NB4 (cell line): ENCODE measurements around the gene SAE1.

ENCODE experiments used
- DNase-seq: peaks from one replicate; pipeline ENCODE4 v3.0.0; 2010; ENCODE audit warnings: low read depth
- H3K4me3 ChIP-seq: one replicate; pipeline ENCODE4 v1.5.1; 2011; ENCODE audit warnings: mild to moderate bottlenecking, low read depth, low read length, moderate library complexity
- MAX ChIP-seq: IDR thresholded peaks from 2 replicates; pipeline ENCODE4 v1.6.1; 2011; ENCODE audit warnings: low read depth, low read length
- MYC ChIP-seq: IDR thresholded peaks from 2 replicates; pipeline ENCODE4 v1.6.1; 2011; ENCODE audit warnings: low read depth, low read length
- POLR2A ChIP-seq: IDR thresholded peaks from 2 replicates; pipeline ENCODE4 v1.6.1; 2011; ENCODE audit warnings: mild to moderate bottlenecking; ENCODE audit not compliant: insufficient read length; ENCODE audit errors: extremely low read depth
- TF ChIP-seq, protein P1 (sequence below): IDR thresholded peaks from one replicate; pipeline ENCODE4 v1.5.1; 2012; ENCODE audit warnings: low read depth, low read length

Gene SAE1

DNA sequence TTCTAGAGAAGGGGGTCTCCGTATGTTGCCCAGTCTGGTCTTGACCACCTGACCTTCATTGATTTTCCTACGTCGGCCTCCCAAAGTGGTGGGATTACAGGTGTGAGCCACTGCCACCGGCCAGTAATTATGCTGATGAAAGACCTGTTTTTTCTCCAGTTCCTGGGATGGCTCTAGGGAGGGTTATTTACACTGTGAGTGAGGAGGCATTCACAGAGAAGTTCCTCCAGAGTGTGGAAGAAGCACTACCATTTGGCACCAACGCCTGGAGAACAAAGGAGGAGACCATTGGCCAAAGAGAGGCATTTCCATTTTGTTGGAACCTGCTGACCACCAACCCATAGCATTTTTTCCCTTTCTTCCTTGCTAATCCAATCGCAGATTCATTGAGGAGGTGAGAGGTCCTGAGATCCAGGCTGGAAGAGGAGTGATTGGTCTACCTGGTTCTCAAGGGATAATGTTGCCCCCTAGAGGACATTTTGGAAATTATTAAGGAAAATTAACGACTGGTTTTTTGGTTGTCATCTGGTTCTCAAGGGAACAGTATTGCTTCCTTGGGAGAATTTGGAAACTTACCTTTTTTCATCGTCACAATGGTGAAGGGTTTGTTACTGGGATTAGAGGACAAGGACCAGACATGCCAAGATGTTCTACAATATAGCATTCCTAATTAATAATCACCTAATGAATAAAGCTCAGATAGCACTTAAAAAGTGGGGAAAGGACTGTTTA lies 5.5 kb upstream of the SAE1 start:
- DNase-seq, result peak; percentile 90
- TF ChIP-seq MAX, result peak; percentile 54; the same call in 1 of the 2 replicates
- peak; percentile 52; the same call in 1 of the 2 replicates for TF ChIP-seq MYC
- TF ChIP-seq, protein P1, sequence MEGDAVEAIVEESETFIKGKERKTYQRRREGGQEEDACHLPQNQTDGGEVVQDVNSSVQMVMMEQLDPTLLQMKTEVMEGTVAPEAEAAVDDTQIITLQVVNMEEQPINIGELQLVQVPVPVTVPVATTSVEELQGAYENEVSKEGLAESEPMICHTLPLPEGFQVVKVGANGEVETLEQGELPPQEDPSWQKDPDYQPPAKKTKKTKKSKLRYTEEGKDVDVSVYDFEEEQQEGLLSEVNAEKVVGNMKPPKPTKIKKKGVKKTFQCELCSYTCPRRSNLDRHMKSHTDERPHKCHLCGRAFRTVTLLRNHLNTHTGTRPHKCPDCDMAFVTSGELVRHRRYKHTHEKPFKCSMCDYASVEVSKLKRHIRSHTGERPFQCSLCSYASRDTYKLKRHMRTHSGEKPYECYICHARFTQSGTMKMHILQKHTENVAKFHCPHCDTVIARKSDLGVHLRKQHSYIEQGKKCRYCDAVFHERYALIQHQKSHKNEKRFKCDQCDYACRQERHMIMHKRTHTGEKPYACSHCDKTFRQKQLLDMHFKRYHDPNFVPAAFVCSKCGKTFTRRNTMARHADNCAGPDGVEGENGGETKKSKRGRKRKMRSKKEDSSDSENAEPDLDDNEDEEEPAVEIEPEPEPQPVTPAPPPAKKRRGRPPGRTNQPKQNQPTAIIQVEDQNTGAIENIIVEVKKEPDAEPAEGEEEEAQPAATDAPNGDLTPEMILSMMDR, result peak; percentile 95
- no peak for TF ChIP-seq POLR2A
- no peak overlapping the region for H3K4me3 ChIP-seq

DNA sequence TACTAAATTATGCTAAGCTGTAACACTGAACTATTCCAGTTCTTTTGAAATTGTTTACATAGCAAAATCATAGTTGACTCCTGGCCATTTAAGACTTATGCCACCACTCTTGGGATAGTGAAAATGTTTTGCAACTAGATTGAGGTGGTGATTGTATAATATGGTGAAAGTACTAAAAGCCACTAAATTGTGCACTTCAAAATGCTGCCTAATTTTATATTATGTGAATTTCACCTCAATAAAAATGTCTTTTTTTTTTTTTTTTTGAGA lies 5.0 kb upstream of the SAE1 start:
- TF ChIP-seq MAX (no peak), MYC (no peak), POLR2A (no peak)
- TF ChIP-seq, protein P1, result no peak
- DNase-seq, result no peak
- no peak overlapping the region for H3K4me3 ChIP-seq

DNA sequence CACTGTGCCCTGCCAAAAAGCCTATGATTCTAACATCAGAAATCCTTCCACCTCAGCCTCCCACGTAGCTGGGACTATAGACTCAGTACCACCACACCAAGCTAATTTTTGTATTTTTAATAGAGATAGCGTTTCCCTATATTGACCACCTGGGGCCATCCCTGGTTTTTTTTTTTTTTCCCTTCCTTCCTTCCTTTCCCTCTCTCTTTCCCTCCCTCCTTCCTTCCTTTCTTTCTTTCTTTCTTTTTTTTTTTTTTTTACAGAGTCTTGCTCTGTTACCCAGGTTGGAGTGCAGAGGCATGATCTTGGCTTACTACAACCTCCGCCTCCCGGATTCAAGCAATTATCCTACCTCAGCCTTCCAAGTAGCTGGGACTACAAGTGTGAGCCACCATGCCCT lies 1.1 kb upstream of the SAE1 start:
- TF ChIP-seq MAX (no peak), MYC (no peak), POLR2A (no peak)
- TF ChIP-seq, protein P1, result no peak
- no peak for DNase-seq
- no peak overlapping the region for H3K4me3 ChIP-seq

- DNase-seq, result peak; percentile 43
- no peak for TF ChIP-seq MAX
- TF ChIP-seq, protein P1, result no peak
- no peak for TF ChIP-seq MYC
- TF ChIP-seq POLR2A, result no peak
- no peak overlapping the region for H3K4me3 ChIP-seq
Observed at GRCh38 chr19:47130120-47130588, 481 bp upstream of the SAE1 start.

- TF ChIP-seq MAX, result no peak
- TF ChIP-seq MYC, result no peak
- TF ChIP-seq POLR2A, result no peak
- TF ChIP-seq, protein P1, result no peak
- H3K4me3 ChIP-seq, result peak overlapping the region; percentile 92
- no peak for DNase-seq
Observed at GRCh38 chr19:47132194-47132852, 1.7 kb downstream of the SAE1 start.
